Measurements from ENCODE around the gene C1orf74. TPM values are rescaled to one million over a fixed set of nuclear protein-coding genes. Genes with fewer than 3 reads are reported as not detected.

The C1orf74 gene
- total RNA-seq, 1 donor: 3.6 TPM

DNA sequence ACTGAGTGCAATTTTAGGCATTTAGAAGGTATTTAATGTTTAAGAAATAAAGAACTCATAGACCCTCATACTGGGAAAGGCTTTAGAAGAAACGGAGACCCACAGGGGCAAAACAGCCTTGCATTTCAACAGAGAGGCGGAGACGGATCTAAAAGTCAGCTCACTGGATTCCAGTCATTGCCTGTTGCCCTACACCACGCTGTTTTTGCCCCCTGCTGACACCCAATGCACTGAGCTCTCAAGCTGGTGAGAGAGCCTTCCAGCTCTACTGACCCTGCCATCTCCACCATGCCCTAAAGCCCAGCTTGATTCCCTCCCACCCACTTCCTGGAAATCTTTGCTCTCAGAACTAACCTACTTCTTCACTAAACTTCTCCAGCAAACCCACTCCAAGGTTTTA, 35.7 kb downstream of the C1orf74 start:
- no peak overlapping the region for H3K4me3 ChIP-seq (ENCODE audit: low read depth, low read length)
- no peak for DNase-seq (ENCODE audit: low read depth)
- TF ChIP-seq, protein P1, sequence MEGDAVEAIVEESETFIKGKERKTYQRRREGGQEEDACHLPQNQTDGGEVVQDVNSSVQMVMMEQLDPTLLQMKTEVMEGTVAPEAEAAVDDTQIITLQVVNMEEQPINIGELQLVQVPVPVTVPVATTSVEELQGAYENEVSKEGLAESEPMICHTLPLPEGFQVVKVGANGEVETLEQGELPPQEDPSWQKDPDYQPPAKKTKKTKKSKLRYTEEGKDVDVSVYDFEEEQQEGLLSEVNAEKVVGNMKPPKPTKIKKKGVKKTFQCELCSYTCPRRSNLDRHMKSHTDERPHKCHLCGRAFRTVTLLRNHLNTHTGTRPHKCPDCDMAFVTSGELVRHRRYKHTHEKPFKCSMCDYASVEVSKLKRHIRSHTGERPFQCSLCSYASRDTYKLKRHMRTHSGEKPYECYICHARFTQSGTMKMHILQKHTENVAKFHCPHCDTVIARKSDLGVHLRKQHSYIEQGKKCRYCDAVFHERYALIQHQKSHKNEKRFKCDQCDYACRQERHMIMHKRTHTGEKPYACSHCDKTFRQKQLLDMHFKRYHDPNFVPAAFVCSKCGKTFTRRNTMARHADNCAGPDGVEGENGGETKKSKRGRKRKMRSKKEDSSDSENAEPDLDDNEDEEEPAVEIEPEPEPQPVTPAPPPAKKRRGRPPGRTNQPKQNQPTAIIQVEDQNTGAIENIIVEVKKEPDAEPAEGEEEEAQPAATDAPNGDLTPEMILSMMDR (IDR thresholded peaks at IDR 0.05; ENCODE audit: insufficient read depth, low read length): no peak

DNA sequence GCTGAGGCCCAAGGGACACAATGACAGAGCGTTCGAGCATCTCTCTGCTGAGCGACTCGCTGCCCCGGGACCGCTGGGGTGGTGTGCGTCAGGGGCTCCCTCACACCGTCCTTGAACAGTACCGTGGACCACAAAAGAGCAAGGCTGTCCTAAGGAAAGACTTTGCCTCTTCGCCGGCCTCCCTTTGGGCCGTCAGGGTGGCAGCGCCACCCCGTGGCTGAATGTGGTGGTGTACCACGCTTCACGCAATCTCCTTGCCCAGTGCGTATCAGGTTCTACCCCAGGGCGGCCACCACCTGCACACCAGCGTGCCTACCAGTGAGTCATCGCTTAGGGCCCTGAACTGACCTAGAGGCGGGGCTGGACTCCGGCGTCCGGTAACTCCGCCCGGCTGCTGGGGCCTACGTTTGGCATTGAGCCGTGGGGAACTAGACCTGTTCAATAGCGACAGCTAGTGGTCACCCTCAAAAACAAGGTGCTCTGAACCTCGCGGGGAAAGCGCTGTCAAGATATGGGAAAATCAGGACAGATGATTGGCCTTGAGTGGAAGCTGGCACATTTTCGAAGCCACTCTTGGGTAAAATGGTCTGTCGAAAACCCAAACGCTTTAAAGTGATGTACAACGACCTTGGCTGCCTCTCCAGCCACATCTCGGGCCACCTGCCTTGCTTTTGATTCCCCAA, 36.6 kb downstream of the C1orf74 start:
- TF ChIP-seq, protein P1 (IDR thresholded peaks at IDR 0.05; ENCODE audit: insufficient read depth, low read length): peak; percentile 83

DNA sequence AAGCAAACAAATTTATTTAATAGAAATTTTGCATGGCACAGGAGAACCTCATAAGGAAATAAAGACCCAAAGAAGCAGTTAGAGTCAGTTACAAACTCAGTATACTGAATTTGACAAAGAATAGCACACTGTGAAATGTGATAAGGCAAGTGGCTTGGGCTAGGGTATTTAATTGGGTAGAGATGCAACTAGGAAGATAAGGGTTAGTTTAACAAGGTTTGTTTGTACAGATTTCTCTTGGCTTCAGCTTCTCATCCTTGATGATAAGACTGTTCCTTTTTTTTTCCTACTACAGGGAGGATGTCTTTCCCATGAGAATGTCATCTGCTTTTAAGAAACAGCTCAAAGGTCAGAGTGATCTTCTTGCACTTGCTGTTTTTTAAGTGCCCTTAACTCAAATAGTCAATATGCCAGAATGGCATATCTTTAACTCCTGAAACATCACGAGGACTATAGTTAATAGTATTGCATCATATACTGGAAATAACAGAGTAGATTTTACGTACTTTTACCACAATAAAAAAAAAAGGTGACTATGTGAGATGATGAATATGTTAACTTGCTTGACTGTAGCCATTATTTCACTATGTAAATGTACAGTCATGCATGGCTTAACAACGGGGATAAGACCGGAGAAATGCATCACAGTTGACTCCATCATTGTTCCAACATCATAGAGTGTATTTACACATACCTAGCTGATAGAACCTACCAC, 37.8 kb downstream of the C1orf74 start:
- no peak overlapping the region for H3K4me3 ChIP-seq (ENCODE audit: low read depth, low read length)
- TF ChIP-seq, protein P1 (IDR thresholded peaks at IDR 0.05; ENCODE audit: insufficient read depth, low read length): no peak
- DNase-seq (ENCODE audit: low read depth): peak; percentile 26

More for the DNA sequence above, 36.6 kb downstream of the C1orf74 start:
- peak overlapping the region; percentile 38 for H3K4me3 ChIP-seq (ENCODE audit: low read depth, low read length)
- peak; percentile 95 for DNase-seq (ENCODE audit: low read depth)

DNA sequence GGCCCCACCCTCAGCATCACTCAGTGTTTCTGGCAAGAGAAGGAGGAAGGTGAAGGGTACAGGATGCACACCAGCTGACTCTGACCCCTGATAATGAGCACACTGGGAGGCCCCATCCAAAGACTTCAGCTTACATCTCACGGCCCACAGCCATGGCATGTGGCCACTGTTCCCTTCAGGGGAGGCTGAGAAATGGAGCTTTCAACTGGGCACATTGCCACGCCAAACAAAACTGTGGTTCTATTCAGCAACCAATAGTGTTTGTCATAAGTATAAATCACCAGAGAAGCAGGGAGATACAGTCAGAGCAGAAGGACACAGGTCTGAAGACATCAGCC, 41.2 kb downstream of the C1orf74 start:
- peak; percentile 93 for DNase-seq (ENCODE audit: low read depth)
- H3K4me3 ChIP-seq (ENCODE audit: low read depth, low read length): no peak overlapping the region
- TF ChIP-seq, protein P1 (IDR thresholded peaks at IDR 0.05; ENCODE audit: insufficient read depth, low read length): no peak

DNA sequence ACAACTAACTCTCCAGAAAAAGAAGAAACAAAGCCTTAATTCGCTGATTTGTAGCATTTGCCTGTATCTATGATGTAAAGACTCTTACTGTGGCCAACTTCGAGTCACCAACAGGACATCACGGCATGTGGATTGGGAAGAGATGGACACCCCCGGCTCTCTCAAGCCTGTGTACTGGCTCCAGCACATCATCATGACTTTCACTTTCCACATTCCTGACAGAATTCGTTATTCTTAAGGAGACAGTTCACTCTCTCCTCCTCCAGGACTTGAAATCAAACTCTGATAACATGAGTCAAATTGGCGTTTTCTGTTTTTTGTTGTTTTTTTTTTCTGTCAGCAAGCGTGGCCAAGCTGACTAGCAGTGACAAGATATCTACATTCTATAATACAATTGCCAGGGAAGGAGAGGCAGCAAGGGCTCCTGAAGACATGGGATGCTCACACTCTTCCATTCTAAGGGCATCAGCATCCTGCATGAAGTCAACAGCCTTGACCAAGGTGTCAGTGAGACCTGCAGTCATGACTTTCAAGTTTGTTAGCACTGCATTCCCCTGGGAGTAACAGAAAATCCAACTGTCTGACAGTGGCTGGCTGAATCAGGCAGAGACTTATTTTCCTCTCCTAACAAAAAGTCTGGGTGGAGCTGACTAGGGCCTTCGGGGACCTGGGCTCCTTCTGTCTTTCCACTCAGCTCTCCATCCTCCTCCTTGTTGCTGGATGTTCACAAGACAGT, 41.8 kb downstream of the C1orf74 start:
- DNase-seq (ENCODE audit: low read depth): peak; percentile 85
- H3K4me3 ChIP-seq (ENCODE audit: low read depth, low read length): peak overlapping the region; percentile 29
- TF ChIP-seq, protein P1 (IDR thresholded peaks at IDR 0.05; ENCODE audit: insufficient read depth, low read length): no peak

DNA sequence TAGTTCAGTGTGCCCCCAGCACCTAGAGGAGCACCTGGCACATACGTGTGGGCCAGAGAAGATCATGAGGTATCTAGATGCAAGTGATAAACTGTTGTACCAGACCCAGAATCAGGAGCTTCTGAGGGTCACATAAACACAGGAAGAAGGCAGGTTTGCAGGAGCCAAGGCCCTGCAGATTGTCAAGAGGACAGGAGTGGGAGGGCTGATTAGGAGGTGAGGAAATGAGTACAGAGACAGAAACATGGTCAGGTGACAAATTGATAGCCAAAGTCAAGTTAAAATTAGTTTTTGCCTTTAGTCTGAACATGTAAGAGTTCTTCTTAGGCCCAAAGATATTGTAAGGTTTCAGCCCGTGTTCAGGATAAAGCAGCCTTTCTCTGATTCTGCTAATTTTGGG, 42.5 kb downstream of the C1orf74 start:
- TF ChIP-seq, protein P1 (IDR thresholded peaks at IDR 0.05; ENCODE audit: insufficient read depth, low read length): no peak
- peak overlapping the region; percentile 29 for H3K4me3 ChIP-seq (ENCODE audit: low read depth, low read length)
- no peak for DNase-seq (ENCODE audit: low read depth)
